Astrocyte (in vitro differentiated cells and primary cell): ENCODE data around the gene ATG4A.

Experiments
- EZH2 ChIP-seq: IDR thresholded peaks from 2 replicates; pipeline ENCODE4 v1.6.1; 2012; ENCODE audit warnings: mild to moderate bottlenecking, low read length, inconsistent platforms; ENCODE audit not compliant: insufficient read depth
- TF ChIP-seq, protein P1 (sequence below): IDR thresholded peaks from 2 replicates; pipeline ENCODE4 v1.5.1; 2011; ENCODE audit warnings: low read depth, mild to moderate bottlenecking, inconsistent platforms, low read length, moderate library complexity; ENCODE audit not compliant: insufficient read depth

DNA sequence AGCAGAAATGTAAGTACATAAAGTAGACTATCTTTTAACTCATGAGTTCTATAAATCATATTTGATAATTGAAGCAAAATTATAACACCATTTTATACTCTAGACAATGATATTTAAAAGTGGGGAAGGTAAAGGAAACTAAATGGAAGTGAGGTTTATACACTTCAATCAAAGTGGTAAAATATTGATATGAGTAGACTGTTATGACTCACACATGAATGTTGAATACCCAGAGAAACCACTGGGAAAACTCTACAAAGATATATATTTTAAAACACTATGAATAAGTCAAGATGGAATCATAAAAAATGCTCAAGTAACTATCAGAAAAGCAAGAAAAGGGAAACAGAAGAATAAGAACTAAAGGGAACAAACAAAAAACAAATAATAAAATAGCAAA is 38.4 kb upstream of the ATG4A start:
- TF ChIP-seq, protein P1, sequence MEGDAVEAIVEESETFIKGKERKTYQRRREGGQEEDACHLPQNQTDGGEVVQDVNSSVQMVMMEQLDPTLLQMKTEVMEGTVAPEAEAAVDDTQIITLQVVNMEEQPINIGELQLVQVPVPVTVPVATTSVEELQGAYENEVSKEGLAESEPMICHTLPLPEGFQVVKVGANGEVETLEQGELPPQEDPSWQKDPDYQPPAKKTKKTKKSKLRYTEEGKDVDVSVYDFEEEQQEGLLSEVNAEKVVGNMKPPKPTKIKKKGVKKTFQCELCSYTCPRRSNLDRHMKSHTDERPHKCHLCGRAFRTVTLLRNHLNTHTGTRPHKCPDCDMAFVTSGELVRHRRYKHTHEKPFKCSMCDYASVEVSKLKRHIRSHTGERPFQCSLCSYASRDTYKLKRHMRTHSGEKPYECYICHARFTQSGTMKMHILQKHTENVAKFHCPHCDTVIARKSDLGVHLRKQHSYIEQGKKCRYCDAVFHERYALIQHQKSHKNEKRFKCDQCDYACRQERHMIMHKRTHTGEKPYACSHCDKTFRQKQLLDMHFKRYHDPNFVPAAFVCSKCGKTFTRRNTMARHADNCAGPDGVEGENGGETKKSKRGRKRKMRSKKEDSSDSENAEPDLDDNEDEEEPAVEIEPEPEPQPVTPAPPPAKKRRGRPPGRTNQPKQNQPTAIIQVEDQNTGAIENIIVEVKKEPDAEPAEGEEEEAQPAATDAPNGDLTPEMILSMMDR = no peak
- TF ChIP-seq EZH2 = no peak
